ENCODE data around the gene PAH.

DNA sequence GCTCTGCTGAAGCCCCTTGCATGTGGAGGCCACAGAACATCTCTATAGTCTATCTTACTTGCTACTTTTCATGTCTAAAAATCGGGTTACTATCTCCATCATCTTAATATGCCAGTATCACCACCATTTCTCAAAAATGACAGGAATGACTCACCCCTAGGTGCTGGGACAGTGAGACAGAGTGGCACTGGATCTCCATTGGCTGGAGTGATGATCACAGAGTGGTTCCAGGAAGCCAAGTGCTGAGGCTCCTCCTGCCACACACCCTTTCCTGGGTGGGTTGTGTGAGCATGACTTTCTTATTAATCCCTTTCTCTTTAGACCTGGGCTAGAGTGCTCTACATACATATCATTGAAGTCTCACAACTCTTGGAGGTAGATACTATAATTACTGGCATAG is 37.1 kb upstream of the PAH start:
- TF ChIP-seq CTCF (IDR thresholded peaks at IDR 0.05), result no peak
- no peak for TF ChIP-seq POLR2A (IDR thresholded peaks at IDR 0.05)
- no peak for TF ChIP-seq POLR2AphosphoS5 (IDR thresholded peaks at IDR 0.05)
- no peak for TF ChIP-seq EP300 (IDR thresholded peaks at IDR 0.05; ENCODE audit: low read depth)

Measured in transverse colon (tissue), 4 donors.